H1 (cell line): ENCODE data around the gene MPPED1. TPM values are rescaled to one million over a fixed set of nuclear protein-coding genes. Genes with fewer than 3 reads are reported as not detected.

Experiments
- CTCF ChIA-PET: fragments of 300-600 bp; sonication (Branson Sonifier 250); formaldehyde crosslinking; loops from one replicate; lab custom pipeline; 2021; ENCODE audit not compliant: partially characterized antibody; lab: Charles Lee
- POLR2A ChIA-PET: fragments of 300-600 bp; sonication (Branson Sonifier 250); formaldehyde crosslinking; loops from one replicate; lab custom pipeline; 2021; ENCODE audit warnings: inconsistent platforms; ENCODE audit not compliant: partially characterized antibody; lab: Charles Lee
- DNase-seq, 2 experiments: peaks; one replicate each; pipeline versions ENCODE4 v3.0.0 to v3.0.0-alpha.2; 2010 to 2022; ENCODE audit warnings: low spot score in 2 of 2, low read depth in 1 of 2, mixed read lengths in 1 of 2
- FAIRE-seq: peaks from 2 replicates; lab custom pipeline; 2011; peaks lifted over from hg19 to GRCh38; lab: Jason Lieb, UNC
- H2AFZ ChIP-seq: 2 replicates; pipeline ENCODE4 v1.8.1; 2012; ENCODE audit warnings: low read length, inconsistent platforms
- H2AK5ac ChIP-seq: 2 replicates; pipeline ENCODE4 v1.6.1; 2013; ENCODE audit warnings: low read depth, low read length
- H2BK120ac ChIP-seq: replicated peaks from 2 replicates; pipeline ENCODE3; 2013; ENCODE audit warnings: low read depth, low read length, inconsistent platforms
- H2BK12ac ChIP-seq: 2 replicates; pipeline ENCODE4 v1.6.1; 2013; ENCODE audit warnings: low read depth, low read length
- H2BK15ac ChIP-seq: 2 replicates; pipeline ENCODE4 v1.6.1; 2013; ENCODE audit warnings: low read length
- H2BK20ac ChIP-seq: 2 replicates; pipeline ENCODE4 v1.6.1; 2013; ENCODE audit warnings: low read length
- H2BK5ac ChIP-seq: 2 replicates; pipeline ENCODE4 v1.6.1; 2013; ENCODE audit warnings: low read depth, low read length
- H3K14ac ChIP-seq: 2 replicates; pipeline ENCODE4 v1.6.1; 2013; ENCODE audit warnings: inconsistent platforms; ENCODE audit not compliant: insufficient read length
- H3K18ac ChIP-seq: 2 replicates; pipeline ENCODE4 v1.6.1; 2013; ENCODE audit warnings: low read length; ENCODE audit errors: extremely low read depth
- H3K23ac ChIP-seq: 2 replicates; pipeline ENCODE4 v1.6.1; 2013; ENCODE audit warnings: inconsistent platforms; ENCODE audit not compliant: insufficient read length
- H3K23me2 ChIP-seq: 2 replicates; pipeline ENCODE4 v1.6.1; 2013; ENCODE audit warnings: low read depth, low read length
- H3K27ac ChIP-seq: 2 replicates; pipeline ENCODE4 v1.6.1; 2011; ENCODE audit warnings: low read depth, low read length, inconsistent platforms
- H3K27me3 ChIP-seq, 4 experiments: replicated peaks in 1 of 4; 1 replicate in 1 of 4; 2 replicates in 3 of 4; pipeline versions ENCODE4 v1.6.1 to v1.8.1; 2011 to 2013; ENCODE audit warnings: low read length in 3 of 4, mild to moderate bottlenecking in 3 of 4, inconsistent platforms in 2 of 4, mixed read lengths in 2 of 4, moderate library complexity in 1 of 4; ENCODE audit not compliant: control insufficient read depth in 3 of 4, insufficient read depth in 3 of 4; ENCODE audit errors: extremely low read depth in 1 of 4
- H3K36me3 ChIP-seq, 4 experiments: 2 replicates each; pipeline versions ENCODE4 v1.6.1 to v1.8.1; 2011 to 2013; ENCODE audit warnings: mild to moderate bottlenecking in 4 of 4, low read length in 3 of 4, moderate library complexity in 2 of 4, control low read depth in 1 of 4, inconsistent platforms in 1 of 4; ENCODE audit not compliant: insufficient read depth in 4 of 4, control insufficient read depth in 2 of 4
- H3K4ac ChIP-seq: replicated peaks from 2 replicates; pipeline ENCODE3; 2013; ENCODE audit warnings: low read length, low read depth, mixed read lengths, inconsistent platforms; ENCODE audit not compliant: insufficient read length
- H3K4me1 ChIP-seq, 4 experiments: replicated peaks in 1 of 4; 1 replicate in 1 of 4; 2 replicates in 3 of 4; pipeline versions ENCODE4 v1.6.1 to v1.8.1; 2011 to 2013; ENCODE audit warnings: low read length in 3 of 4, inconsistent platforms in 2 of 4, mixed read lengths in 1 of 4; ENCODE audit not compliant: insufficient read depth in 4 of 4, control insufficient read depth in 3 of 4
- H3K4me2 ChIP-seq, 2 experiments: 2 replicates each; pipeline versions ENCODE4 v1.6.1 to v1.8.1; 2011 to 2013; ENCODE audit warnings: low read depth in 2 of 2, low read length in 2 of 2, control low read depth in 1 of 2, inconsistent platforms in 1 of 2, mild to moderate bottlenecking in 1 of 2; ENCODE audit not compliant: insufficient read depth in 1 of 2
- H3K4me3 ChIP-seq, 4 experiments: fragments of 200-600, 300-600 bp in 1 of 4; sonication (generic), shearing (Covaris generic), sonication (Bioruptor Twin) in 1 of 4; 2 replicates each; pipeline versions ENCODE4 v1.5.1 to v1.8.1; 2011 to 2016; ENCODE audit warnings: low read length in 4 of 4, low read depth in 3 of 4, control low read depth in 2 of 4, inconsistent platforms in 2 of 4, mild to moderate bottlenecking in 2 of 4, mixed read lengths in 1 of 4, moderate library complexity in 1 of 4; ENCODE audit not compliant: insufficient read depth in 2 of 4; ENCODE audit errors: extremely low read depth in 1 of 4
- H3K56ac ChIP-seq: replicated peaks from 2 replicates; pipeline ENCODE3; 2013; ENCODE audit warnings: low read depth, mild to moderate bottlenecking, mixed read lengths, low read length, inconsistent platforms; ENCODE audit not compliant: insufficient read length
- H3K79me1 ChIP-seq: 2 replicates; pipeline ENCODE4 v1.6.1; 2013; ENCODE audit warnings: low read depth, low read length, control low read depth
- H3K79me2 ChIP-seq, 2 experiments: 2 replicates each; pipeline versions ENCODE4 v1.6.1 to v1.8.1; 2012 to 2013; ENCODE audit warnings: low read length in 2 of 2, mild to moderate bottlenecking in 2 of 2, inconsistent platforms in 1 of 2; ENCODE audit not compliant: insufficient read depth in 2 of 2, control insufficient read depth in 1 of 2
- H3K9ac ChIP-seq, 4 experiments: replicated peaks in 1 of 4; 1 replicate in 1 of 4; 2 replicates in 3 of 4; pipeline versions ENCODE4 v1.6.1 to v1.8.1; 2011 to 2013; ENCODE audit warnings: low read depth in 3 of 4, low read length in 3 of 4, control low read depth in 2 of 4, mild to moderate bottlenecking in 2 of 4, moderate library complexity in 2 of 4, inconsistent platforms in 1 of 4; ENCODE audit errors: extremely low read depth in 1 of 4
- H3K9me3 ChIP-seq, 2 experiments: 2 replicates each; pipeline versions ENCODE4 v1.6.1 to v1.8.1; 2012 to 2013; ENCODE audit warnings: mild to moderate bottlenecking in 2 of 2, moderate library complexity in 2 of 2, control low read depth in 1 of 2, inconsistent platforms in 1 of 2, low read depth in 1 of 2, low read length in 1 of 2, mixed read lengths in 1 of 2; ENCODE audit not compliant: insufficient read depth in 2 of 2
- H4K20me1 ChIP-seq, 2 experiments: replicated peaks in 1 of 2; 2 replicates each; pipeline versions ENCODE3 to v1.8.1; 2011 to 2013; ENCODE audit warnings: inconsistent platforms in 2 of 2, low read length in 2 of 2, mild to moderate bottlenecking in 1 of 2; ENCODE audit not compliant: insufficient read depth in 2 of 2, control insufficient read depth in 1 of 2
- H4K5ac ChIP-seq: 2 replicates; pipeline ENCODE4 v1.6.1; 2013; ENCODE audit warnings: low read length, low read depth, mixed read lengths, inconsistent platforms; ENCODE audit not compliant: insufficient read length
- H4K8ac ChIP-seq: 2 replicates; pipeline ENCODE4 v1.8.0; 2013; ENCODE audit warnings: mild to moderate bottlenecking, moderate library complexity, low read length, inconsistent platforms; ENCODE audit not compliant: insufficient read depth; ENCODE audit errors: extremely low read depth
- H4K91ac ChIP-seq: replicated peaks from 2 replicates; pipeline ENCODE3; 2013; ENCODE audit warnings: low read length, mixed read lengths, inconsistent platforms; ENCODE audit not compliant: insufficient read length
- BCL11A ChIP-seq, 2 experiments: IDR thresholded peaks; one replicate each; pipeline ENCODE4 v1.6.1; 2011; ENCODE audit warnings: low read depth in 2 of 2, low read length in 2 of 2, mild to moderate bottlenecking in 2 of 2
- CHD1 ChIP-seq: IDR thresholded peaks from 2 replicates; pipeline ENCODE4 v1.6.1; 2012; ENCODE audit warnings: low read depth, low read length, improper control_type of control experiment
- EP300 ChIP-seq, 2 experiments: IDR thresholded peaks; 1 replicate in 1 of 2; 2 replicates in 1 of 2; pipeline ENCODE4 v1.6.1; 2011 to 2012; ENCODE audit warnings: low read depth in 2 of 2, low read length in 2 of 2, mild to moderate bottlenecking in 2 of 2, borderline replicate concordance in 1 of 2, inconsistent platforms in 1 of 2, moderate library complexity in 1 of 2
- GABPA ChIP-seq: IDR thresholded peaks from 2 replicates; pipeline ENCODE4 v1.6.1; 2011; ENCODE audit warnings: mild to moderate bottlenecking, low read length, moderate library complexity, borderline replicate concordance; ENCODE audit not compliant: insufficient read depth
- GTF2F1 ChIP-seq: IDR thresholded peaks from 2 replicates; pipeline ENCODE4 v1.6.1; 2012; ENCODE audit warnings: low read depth, low read length, improper control_type of control experiment, borderline replicate concordance
- JUN ChIP-seq: IDR thresholded peaks from 2 replicates; pipeline ENCODE4 v1.6.1; 2011; ENCODE audit warnings: low read depth, mild to moderate bottlenecking, improper control_type of control experiment, low read length
- JUND ChIP-seq: IDR thresholded peaks from 2 replicates; pipeline ENCODE4 v1.6.1; 2011; ENCODE audit warnings: mild to moderate bottlenecking, improper control_type of control experiment, low read length
- KDM4A ChIP-seq: IDR thresholded peaks from one replicate; pipeline ENCODE4 v1.7.1; 2012; ENCODE audit warnings: low read depth, mild to moderate bottlenecking, moderate library complexity, low read length, inconsistent platforms; ENCODE audit not compliant: severe bottlenecking
- KDM5A ChIP-seq: fragments of 200-600 bp; IDR thresholded peaks from 2 replicates; pipeline ENCODE4 v1.7.1; 2012; ENCODE audit warnings: mild to moderate bottlenecking, low read length, inconsistent platforms, mixed read lengths
- POLR2A ChIP-seq, 2 experiments: IDR thresholded peaks; 1 replicate in 1 of 2; 2 replicates in 1 of 2; pipeline ENCODE4 v1.6.1; 2011; ENCODE audit warnings: low read depth in 2 of 2, low read length in 2 of 2, mild to moderate bottlenecking in 2 of 2; ENCODE audit errors: control extremely low read depth in 1 of 2
- POU5F1 ChIP-seq: IDR thresholded peaks from 2 replicates; pipeline ENCODE4 v1.6.1; 2011; ENCODE audit warnings: low read depth, mild to moderate bottlenecking, low read length, moderate library complexity
- RAD21 ChIP-seq, 2 experiments: IDR thresholded peaks in 1 of 2; conservative IDR thresholded peaks in 1 of 2; 2 replicates each; pipeline ENCODE4 v1.6.1; 2011; ENCODE audit warnings: low read depth in 2 of 2, low read length in 2 of 2, improper control_type of control experiment in 1 of 2, inconsistent platforms in 1 of 2, mild to moderate bottlenecking in 1 of 2, moderate library complexity in 1 of 2
- RXRA ChIP-seq: IDR thresholded peaks from 2 replicates; pipeline ENCODE4 v1.6.1; 2011; ENCODE audit warnings: low read depth, mild to moderate bottlenecking, low read length, moderate library complexity; ENCODE audit not compliant: insufficient read depth
- SP1 ChIP-seq: IDR thresholded peaks from 2 replicates; pipeline ENCODE4 v1.6.1; 2011; ENCODE audit warnings: low read depth, low read length
- SUZ12 ChIP-seq: fragments of 200-600 bp; sonication (generic); IDR thresholded peaks from 2 replicates; pipeline ENCODE4 v1.6.1; 2012; ENCODE audit warnings: mild to moderate bottlenecking, inconsistent platforms, low read length, moderate library complexity, mixed read lengths
- WGBS, 2 experiments: shearing (Covaris generic) in 1 of 2; methylation state at CpG; one replicate each; pipeline versions ENCODE4 v1.1.6 to v1.1.7; 2013 to 2015; ENCODE audit warnings: low lambda C conversion rate in 2 of 2, mixed read lengths in 2 of 2, inconsistent platforms in 1 of 2, low coverage in 1 of 2, missing lambda C conversion rate in 1 of 2; ENCODE audit not compliant: insufficient replicate concordance in 2 of 2, insufficient coverage in 1 of 2, insufficient read length in 1 of 2; ENCODE audit errors: extremely low coverage in 1 of 2, missing lambda C conversion rate in 1 of 2; 5-methylcytosine and 5-hydroxymethylcytosine counted together
- polyA plus RNA-seq, 7 experiments: library from polyadenylated mRNA; depleted of rRNA in 3 of 7; stranded (reverse) in 5 of 7; unstranded in 2 of 7; fragments of >200 nt in 5 of 7; fragments of 200-250 nt in 2 of 7; gene quantifications; 1 replicate in 5 of 7; 2 replicates in 1 of 7; 4 replicates in 1 of 7; pipeline versions ENCODE4 v1.2.1 to v1.2.3, GENCODE V29; 2011 to 2013; ENCODE audit warnings: missing spikeins in 2 of 7, mixed read lengths in 2 of 7
- total RNA-seq: library from RNA; stranded (reverse); fragmentation: NEBNext Ultra II Directional; extraction: Animal tissue kit (Norgen Biotek cat#: 25700); gene quantifications from 2 replicates; pipeline ENCODE4 v1.2.1, GENCODE V29; 2021

Gene MPPED1
- total and polyA plus RNA-seq, 2 of the 8 experiments (the other 6 are each of a cell fraction or from before 2014, with no cell fraction given): 0.29 to 0.37 TPM

DNA sequence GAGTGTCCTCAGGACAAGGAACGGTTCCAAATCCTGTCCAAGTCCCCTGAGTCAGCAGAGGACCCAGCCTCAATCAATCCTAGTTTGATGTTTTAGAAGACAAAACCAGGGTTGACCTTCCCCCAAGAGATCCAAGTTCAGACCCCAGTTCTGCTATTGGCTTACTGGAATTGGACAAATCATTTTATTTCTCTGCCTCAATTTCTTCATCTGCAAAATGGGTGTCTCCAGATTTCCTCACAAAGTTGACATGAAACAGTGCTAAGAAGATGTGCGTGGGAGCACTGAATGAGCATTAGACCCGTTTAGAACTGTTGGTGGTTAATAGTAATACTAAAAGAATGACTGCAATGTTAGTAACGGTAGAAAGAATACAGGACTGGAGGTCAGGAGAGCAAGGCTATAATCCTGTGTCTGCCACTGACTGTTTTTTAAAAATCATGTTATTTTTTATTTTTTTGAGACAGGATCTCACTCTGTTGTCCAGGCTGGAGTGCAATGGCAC is 35.8 kb upstream of the MPPED1 start:
- H4K8ac ChIP-seq: no peak overlapping the region
- FAIRE-seq: no peak
- no peaks in the 10 kb centered on the region for H3K27me3 ChIP-seq
- no peaks in the 10 kb centered on the region for H3K36me3 ChIP-seq
- no peak for DNase-seq
- H3K79me2 ChIP-seq: no peaks in the 10 kb centered on the region
- H3K4me3 ChIP-seq: no peak overlapping the region
- no peaks in the 10 kb centered on the region for H3K4me1 ChIP-seq
- no peaks in the 10 kb centered on the region for H4K20me1 ChIP-seq
- H2BK15ac ChIP-seq: no peak overlapping the region
- no peak overlapping the region for H2BK5ac ChIP-seq
- H2BK20ac ChIP-seq: no peak overlapping the region
- no peak overlapping the region for H2AK5ac ChIP-seq
- no peaks in the 10 kb centered on the region for H3K23me2 ChIP-seq
- no peak overlapping the region for H2AFZ ChIP-seq
- H3K27ac ChIP-seq: no peak overlapping the region
- no peak overlapping the region for H3K56ac ChIP-seq
- no peak overlapping the region for H3K9ac ChIP-seq
- ChIA-PET POLR2A (no interaction called here), CTCF (interaction anchor here (1.8 to 4.3 kb wide), 2 partner anchors 9 to 144 kb away, joined by 4 to 35 read pairs; no protein-coding TSS in a partner anchor)
- H4K91ac ChIP-seq: no peak overlapping the region
- H3K79me1 ChIP-seq: no peaks in the 10 kb centered on the region
- H3K4ac ChIP-seq: no peak overlapping the region
- no peak overlapping the region for H2BK120ac ChIP-seq
- no peaks in the 10 kb centered on the region for H3K9me3 ChIP-seq
- WGBS, 2 experiments: 90% methylated on average over 4 of the region's 4 CpGs; no CpG with 5 or more reads in 1 of the 2 experiments
- no peak overlapping the region for H2BK12ac ChIP-seq
- H3K18ac ChIP-seq: no peak overlapping the region
- H3K23ac ChIP-seq: no peak overlapping the region
- no peak overlapping the region for H3K4me2 ChIP-seq
- H4K5ac ChIP-seq: no peak overlapping the region
- H3K14ac ChIP-seq: no peak overlapping the region
- TF ChIP-seq GTF2F1 (no peak), SUZ12 (no peak), RXRA (no peak), JUND (no peak), RAD21 (IDR thresholded peaks at IDR 0.05 in 1 of 2, conservative IDR thresholded peaks at IDR 0.05 in 1 of 2; ENCODE audit: low read depth in 2 of 2, low read length in 2 of 2) (no peak), POLR2A (IDR thresholded peaks at IDR 0.05; ENCODE audit: control extremely low read depth in 1 of 2, low read depth in 2 of 2, low read length in 2 of 2) (no peak), CHD1 (no peak), JUN (no peak), KDM5A (no peak), EP300 (IDR thresholded peaks at IDR 0.05; ENCODE audit: borderline replicate concordance in 1 of 2, low read depth in 2 of 2, low read length in 2 of 2) (no peak), SP1 (no peak), BCL11A (IDR thresholded peaks at IDR 0.05; ENCODE audit: low read depth in 2 of 2, low read length in 2 of 2) (no peak), GABPA (no peak), POU5F1 (no peak), KDM4A (no peak)
